ENCODE results near the gene MKRN1. TPM values are rescaled to one million over a fixed set of nuclear protein-coding genes. Genes with fewer than 3 reads are reported as not detected.
"Not testable (repeated sequence)": the region's sequence is repeated elsewhere in the genome, so short reads cannot be mapped to it uniquely, and the experiment has no call there.

MKRN1 gene, protein sequence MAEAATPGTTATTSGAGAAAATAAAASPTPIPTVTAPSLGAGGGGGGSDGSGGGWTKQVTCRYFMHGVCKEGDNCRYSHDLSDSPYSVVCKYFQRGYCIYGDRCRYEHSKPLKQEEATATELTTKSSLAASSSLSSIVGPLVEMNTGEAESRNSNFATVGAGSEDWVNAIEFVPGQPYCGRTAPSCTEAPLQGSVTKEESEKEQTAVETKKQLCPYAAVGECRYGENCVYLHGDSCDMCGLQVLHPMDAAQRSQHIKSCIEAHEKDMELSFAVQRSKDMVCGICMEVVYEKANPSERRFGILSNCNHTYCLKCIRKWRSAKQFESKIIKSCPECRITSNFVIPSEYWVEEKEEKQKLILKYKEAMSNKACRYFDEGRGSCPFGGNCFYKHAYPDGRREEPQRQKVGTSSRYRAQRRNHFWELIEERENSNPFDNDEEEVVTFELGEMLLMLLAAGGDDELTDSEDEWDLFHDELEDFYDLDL
- 43.3 and 48.1 TPM in 2 replicates for total RNA-seq (2014; rRNA removed; shearing (Covaris generic))
- 44.0 and 50.1 TPM in 2 replicates for polyA plus RNA-seq (2015; cell fraction: cytosol; rRNA removed)
- 70.2 and 74.3 TPM in 2 replicates for polyA plus RNA-seq (2015; cell fraction: nucleus; rRNA removed)

DNA sequence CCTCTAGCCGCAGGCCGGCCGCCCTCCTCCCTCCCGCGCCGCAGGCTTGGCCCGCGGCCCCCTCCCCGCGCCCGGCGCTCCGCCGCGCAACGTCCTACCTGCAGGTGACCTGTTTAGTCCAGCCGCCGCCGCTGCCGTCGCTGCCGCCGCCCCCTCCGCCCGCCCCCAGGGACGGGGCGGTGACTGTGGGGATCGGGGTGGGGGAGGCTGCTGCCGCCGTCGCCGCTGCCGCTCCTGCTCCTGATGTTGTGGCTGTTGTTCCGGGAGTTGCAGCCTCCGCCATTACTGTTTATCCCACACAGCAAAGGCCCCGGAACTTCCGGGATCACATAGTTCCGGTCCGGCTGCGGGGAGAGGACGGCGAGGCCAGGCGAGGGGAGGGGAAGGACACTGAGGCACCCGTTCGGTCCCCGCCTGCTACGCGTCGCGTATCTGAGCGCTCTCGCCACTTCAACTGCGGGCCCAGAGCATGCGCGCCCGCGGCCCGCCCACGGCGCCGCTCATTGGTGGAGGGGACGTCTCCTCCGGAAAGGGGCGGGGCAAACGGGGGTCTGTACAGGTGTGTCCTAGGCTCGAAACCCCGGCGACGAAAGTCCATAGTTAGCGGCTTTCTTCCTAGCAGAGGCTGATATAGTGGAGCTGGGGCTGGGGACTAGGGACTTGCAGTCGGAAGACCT is at the start of gene MKRN1:
TSS of gene MKRN1 (minus strand) at position 444 of the 677 bp plus-strand sequence. CDS start at position 283, 161 bp downstream.
- DNase-seq (ENCODE audit: low read depth): peak; percentile 91

DNA sequence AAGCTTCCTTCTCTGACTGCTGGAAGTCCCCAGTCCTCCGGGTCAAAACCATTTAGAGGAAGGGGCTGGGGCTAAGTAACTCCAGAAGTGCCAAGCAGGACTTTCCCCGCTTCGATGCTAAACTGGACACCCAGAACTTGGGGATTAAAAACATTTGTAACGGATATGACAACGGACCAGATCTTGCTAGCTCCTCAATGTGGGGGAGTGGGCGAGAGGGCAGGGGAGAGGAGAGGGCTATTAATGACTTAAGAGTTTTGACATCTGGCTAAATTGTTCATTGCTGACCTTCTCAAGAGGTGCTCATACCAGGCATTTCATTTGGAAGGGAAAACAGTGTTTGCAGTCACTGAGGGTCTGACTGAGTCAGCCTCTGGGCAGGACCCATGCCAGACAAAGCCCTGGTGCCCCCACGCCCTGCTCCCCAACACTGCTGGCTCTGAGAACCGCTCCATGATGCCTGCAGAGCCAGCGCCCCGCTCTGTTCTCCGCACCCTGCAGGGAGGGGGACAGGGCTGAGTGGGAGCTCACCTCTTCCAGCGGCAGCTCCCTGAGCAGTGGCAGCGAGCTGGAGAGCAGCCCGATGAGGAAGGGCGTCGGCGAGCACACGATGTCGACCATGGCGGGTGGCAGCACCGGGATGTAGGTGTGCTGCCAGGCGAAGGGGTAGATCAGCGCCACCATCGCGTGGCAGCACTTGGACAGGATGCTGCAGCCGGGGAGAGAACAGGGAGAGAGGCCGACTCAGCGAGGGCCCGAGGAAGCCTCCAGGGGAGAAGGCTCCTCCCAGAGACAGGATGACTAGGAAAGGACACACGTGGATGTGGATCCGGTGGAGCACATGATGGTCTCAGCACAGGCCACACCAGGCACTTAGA is 47.7 kb upstream of the MKRN1 start:
- peak; percentile 30 for DNase-seq (ENCODE audit: low read depth)

DNA sequence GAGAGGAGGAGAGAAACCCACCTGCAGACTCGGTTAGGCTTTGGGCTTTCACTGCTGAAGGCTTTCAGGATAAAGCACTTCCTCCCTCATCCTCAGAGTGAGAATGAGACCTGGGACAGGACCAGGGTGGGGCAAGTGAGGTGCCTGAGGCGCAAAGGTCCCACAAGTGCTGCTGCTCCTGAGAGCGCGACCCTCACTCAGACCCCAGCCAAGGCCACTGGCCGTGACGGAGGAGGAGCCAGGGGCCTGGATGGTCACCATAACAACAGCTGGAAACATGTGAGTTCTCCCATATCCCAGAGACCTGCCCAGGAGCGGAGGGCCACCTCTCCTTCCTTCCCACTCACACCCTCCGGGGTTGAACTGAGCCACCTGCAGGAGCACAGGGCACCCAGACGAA is 46.9 kb upstream of the MKRN1 start:
- DNase-seq (ENCODE audit: low read depth): no peak

DNA sequence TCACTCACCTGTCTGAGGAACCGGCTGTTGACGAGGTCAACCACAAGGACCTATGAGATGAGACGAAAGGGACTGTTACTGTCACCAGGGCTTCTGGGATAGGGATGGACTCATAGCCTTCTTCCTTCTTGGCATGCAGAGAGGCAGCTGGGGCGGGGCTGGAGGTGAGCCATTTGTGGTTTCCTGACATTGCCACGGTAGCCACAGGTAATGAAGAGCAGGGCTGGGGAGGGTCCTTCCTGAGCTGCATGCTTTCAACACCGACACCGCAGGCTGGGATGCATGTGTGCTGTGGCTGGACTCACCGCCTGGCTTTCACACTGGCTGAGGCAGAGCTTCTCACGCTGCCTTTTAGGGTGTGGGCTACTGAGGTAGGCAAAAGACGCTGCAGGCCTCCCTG is 46.4 kb upstream of the MKRN1 start:
- DNase-seq (ENCODE audit: low read depth): peak; percentile 87

DNA sequence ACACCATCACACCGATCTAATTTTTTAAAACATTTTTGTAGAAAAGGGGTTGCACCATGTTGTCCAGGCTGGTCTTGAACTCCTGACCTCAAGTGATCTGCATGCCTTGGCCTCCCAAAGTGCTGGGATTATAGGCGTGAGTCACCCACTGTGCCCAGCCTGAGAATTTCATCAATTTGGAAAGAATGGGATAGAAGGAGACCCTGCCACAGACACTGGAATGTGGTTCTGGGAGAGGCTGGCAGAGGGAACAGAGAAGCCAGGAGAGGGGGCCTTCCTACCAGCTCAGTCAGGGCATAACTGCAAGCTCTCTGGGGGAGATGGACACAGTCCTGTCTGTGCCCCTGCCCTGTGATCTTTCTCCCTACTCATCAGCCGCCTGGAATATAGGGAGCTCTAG is 42.1 kb upstream of the MKRN1 start:
- peak; percentile 43 for DNase-seq (ENCODE audit: low read depth)

DNA sequence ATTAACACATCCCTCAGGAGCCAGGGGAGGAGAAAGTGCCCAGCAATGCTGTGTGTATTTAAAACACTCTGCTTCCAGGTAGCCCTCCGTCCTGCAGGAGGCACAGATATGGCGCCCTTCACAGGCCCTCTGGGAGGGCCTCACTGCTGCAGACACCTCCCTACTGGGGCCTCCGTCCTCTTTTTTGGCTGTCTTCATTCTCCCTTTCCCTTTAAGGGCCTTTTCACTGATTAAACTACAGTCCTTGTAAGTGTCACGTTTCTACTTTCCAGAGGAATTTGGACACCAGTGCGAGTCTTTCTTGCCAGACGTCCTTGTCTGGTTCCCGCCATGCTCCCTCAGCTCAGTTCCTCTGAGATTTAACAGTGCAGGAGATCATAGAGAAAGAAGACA is 39.7 kb upstream of the MKRN1 start:
- DNase-seq (ENCODE audit: low read depth): no peak

DNA sequence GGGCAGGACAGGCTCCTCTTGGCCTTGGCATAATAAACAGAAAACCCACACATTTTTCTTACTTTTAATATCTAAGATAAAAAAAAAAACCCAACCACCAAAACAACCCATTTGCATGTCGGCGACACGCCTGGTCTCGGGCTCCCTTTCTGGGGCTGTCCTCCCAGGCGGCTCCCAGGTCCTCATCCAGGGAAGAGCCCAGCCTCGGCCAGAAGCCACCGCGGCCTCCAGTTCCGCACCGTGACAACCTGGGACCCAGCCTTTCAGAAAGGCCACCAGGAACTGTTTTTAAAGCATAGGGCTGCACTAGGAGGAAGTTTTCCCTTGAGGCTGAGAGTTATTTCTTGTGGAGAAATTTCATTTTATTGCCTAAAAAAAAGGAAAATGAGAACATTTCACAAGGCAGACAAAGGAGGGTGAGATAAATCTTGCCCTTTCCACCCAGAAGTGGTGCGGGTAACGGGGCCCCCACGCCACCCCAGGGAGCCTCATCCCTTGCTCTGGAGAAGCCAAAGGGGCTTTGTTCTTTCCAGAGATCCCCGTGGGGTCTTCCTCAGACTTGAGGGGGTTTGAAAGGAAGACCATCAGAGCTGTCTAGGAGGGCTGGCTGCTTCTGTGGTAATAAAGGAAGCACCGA is 39.2 kb upstream of the MKRN1 start:
- no peak for DNase-seq (ENCODE audit: low read depth)

DNA sequence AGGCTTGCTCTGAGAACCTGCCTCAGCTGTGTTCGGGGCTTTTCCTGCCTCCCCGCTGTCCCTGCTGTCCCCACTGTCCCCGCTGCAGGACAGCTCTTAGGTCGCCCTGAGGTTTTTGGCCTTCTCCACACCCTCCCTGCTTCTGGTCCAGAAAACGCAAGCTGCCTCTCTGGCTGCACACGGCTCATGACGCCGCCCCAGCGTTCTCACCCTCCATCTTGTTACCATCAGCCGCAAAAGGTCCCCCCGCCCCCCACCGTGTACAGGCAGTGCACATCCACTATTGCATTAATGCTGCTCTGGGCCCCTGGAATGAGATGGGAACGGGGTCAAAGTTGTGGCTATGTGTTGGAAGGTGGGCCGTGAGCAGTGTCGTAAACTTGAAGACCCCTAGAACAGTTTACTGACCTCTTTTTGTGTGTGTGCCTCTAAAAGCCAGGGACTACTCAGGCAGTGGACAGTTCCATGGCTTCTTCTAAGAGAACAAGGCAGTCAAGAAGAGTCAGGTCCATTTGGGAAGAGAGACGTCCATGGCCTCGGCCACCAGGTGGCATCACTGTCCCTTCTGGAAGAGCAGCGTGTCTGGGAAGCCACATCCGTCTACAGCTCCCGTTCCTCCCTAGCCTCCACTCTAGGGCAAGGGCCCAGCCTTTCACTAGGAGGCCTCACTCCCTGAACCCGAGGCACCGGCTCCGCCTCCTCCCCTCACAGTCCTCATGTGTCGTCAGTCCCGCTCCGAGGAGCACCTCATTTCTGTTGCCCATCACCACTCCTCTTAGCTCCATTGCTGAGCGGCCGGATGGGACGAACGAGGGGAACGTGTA is 38.5 kb upstream of the MKRN1 start:
- peak; percentile 90 for DNase-seq (ENCODE audit: low read depth)

DNA sequence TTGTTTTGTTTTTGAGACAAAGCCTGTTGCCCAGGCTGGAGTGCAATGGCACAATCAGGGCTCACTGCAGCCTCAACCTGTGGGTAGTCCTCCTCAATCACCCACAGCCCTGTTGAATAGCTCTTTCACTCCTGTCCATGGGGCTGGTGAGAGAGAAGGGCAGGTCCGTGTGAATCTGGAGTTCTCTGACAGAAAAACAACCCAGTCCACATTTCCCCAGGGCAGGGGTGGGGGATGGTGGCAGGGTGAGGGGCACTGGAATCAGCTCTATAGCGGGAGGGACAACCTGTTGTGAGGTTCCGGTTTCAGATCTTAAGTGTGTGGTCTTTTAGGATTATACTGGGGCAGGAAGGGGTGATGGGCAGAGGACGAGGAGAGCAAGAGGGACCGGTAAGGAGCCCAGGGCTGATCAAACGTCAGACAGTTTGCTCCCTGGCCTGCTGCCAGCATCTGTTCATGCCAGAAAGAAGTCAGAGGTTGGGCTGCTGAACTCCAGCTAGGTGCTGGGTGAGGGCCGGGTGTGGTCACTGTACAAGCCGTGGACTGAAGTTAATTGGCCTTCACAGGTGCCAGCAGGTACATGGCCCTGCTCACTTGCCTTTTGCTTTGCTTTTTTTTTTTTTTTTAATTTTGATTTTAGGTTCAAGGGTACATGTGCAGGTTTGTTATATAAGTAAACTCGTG is 33.2 kb upstream of the MKRN1 start:
- no peak for DNase-seq (ENCODE audit: low read depth)

DNA sequence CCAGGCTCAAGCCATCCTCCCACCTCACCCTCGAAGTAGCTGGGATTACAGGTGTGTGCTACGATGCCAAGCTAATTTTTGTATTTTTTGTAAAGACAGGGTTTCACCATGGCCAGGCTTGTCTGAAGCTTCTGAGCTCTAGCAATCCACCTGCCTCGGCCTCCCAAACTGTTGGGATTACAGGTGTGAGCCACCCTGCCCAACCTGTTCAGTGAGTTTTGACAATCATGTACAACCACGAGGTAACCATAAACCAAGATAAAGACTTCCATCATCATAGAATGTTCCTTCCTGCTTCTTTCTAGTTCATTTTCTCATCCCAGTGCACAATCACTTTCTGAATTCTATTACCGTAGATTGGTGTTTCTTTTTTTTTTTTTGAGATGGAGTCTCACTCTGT is 30.5 kb upstream of the MKRN1 start:
- no peak for DNase-seq (ENCODE audit: low read depth)

DNA sequence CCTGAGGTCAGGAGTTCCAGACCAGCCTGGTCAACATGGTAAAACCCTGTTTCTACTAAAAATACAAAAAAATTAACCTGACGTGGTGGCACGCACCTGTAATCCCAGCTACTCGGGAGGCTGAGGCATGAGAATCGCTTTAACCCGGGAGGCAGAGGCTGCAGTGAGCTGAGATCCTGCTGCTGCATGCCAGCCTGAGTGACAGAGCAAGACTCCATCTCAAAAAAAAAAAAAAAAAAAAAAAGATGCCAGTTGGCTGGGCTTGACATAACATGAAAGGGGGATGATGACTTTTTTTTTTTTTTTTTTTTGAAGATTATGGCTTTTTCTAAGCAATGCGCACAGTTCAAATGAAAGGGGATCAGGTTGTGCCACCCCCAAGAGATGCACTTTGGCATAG is 28.3 kb upstream of the MKRN1 start:
- DNase-seq (ENCODE audit: low read depth): not testable (repeated sequence)

DNA sequence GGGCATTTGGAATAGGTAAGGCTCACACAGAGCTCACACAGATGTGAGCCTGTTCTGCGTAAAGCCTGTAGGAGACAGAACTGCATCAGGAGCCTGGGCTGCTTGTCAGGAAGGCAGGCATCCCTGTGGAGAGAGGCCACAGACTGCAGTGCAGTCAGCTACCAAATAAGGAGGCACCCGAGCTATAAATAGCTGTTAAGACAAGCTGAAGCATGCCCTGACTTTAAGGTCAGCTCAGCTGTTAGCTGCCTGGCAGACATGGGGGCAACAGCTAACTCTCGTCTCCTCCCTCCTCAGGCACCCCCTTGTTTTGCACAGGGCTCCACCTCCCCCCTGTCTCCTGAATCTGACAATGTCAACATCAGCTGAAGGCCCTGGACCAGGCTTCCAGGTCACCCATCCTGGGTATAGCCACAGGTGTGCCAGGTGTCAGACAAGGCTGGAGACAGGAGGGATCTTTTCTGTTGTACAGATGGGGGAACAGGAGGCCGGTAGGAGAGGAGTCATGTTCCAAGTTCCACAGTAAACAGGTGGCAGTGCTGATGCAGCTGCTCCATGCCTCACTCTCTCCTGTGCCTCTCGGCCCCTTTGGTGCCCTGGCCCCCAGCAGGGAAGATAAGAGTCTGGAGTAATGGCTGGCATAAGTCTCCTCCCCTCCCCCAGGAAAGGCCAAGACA is 27.6 kb upstream of the MKRN1 start:
- peak; percentile 42 for DNase-seq (ENCODE audit: low read depth)

DNA sequence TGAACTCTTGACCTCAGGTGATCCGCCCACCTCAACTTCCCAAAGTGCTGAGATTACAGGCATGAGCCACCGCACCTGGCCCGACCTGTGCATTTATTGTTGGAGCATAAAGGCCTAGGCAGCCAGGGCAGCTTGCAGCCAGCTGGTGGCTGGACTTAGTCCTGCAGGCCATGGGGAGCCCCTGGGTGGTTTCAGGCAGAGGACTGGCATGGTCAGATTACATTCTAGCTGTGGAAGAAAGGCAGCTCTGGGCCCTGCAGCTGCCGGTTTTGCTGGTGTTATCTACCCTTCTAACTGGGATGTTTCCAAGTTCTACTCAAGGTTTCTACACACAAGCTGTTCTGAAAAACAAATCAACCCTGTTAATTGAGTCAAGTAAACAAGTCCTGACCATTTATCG is 22.7 kb upstream of the MKRN1 start:
- no peak for DNase-seq (ENCODE audit: low read depth)

DNA sequence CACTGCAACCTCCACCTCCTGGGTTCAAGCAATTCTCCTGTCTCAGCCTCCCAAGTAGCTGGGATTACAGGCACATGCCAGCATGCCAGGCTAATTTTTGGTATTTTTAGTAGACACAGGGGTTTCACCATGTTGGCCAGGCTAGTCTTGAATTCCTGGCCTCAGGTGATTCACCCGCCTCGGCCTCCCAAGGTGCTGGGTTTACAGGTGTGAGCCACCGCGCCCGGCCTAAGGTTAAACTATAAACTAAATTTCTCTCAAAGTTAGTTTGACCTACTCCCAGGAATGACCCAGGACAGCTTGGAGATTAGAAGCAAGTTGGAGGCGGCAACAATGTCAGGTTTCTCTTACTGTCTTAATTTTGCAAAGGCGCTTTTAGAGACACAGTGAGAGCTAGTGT is 18.5 kb upstream of the MKRN1 start:
- not testable (repeated sequence) for DNase-seq (ENCODE audit: low read depth)

DNA sequence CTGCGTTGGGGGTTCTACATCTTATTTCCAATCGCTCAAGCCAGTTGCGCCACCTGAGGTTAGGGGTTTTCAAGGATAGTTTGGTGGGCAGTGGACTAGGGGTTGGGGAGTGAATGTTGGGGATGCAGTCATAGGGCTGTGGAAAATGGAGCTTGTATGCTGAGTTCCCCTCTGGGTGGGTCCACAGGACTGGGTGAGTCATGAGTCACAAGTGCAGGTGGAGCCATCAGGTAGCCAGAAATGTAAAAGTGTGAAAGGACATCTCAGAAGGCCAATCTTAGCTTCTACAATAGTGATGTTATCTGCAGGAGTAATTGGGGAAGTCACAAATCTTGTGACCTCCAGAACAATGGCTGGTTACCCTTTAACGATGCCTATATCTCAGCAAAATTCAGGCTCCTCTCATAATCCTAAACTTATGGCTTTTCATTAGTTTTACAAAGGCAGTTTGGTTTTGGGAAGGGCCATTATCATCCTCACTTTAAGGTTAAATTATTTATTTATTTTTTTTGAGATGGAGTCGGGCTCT is 18.0 kb upstream of the MKRN1 start:
- no peak for DNase-seq (ENCODE audit: low read depth)

DNA sequence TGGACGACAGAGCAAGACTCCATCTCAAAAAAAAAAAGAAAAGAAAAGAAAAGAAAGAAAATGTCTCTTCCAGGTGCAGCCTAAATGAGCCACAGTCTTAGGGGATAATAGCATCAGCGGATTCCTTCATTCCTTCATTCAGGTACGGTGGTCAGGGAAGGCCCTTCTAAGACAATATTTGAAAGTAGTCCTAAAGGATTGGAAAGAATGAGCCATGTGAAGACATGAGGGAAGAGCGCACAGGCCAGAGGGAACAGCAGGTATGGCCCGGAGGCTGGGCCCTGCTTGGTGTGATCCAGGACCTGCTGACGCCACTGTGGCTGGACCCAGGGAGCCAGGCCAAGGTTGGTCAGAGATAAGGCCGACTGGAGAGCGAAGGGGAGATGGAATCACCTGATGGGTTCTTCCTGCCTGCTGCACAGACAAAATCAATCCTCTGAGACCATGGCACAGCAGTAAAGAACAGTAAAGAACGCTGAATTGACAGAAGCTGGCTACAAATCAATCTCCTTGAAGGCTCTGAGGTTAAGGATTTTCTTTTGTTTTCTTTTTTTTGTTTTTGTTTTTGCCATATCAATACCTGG is 16.3 kb upstream of the MKRN1 start:
- no peak for DNase-seq (ENCODE audit: low read depth)

DNA sequence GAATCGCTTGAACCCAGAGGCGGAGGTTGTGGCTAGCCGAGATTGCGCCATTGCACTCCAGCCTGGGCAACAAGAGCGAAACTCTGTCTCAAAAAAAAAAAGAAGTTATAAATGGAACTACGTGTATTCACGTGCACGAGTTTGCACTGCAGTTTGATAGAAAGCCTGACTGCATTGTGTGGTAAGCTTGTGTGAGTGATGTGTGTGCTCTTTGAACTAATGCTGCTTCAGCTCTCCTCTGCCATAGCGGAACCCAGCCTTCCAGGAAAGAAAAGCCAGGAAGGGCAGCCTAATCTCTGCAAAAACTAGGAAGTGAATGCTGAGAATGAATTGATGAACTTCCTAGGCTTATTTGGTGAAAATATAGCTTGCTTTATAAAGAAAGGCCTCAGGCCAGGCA is 15.6 kb upstream of the MKRN1 start:
- no peak for DNase-seq (ENCODE audit: low read depth)

DNA sequence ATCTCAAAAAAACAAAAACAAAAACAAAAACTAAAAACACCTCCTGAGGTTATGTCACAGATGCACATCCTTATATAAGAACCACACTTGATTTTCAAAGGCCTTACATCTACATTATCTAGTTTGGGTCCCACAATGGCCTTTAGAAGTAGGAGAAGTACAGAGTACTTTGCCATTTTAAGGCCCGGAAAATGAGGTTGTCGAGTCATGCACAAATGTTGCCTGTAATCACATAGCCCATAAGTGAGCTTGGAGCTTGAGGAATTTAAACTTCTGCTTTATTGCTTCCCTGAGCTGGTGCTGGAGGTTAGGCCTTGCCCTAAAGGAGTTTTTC is 9.7 kb upstream of the MKRN1 start:
- no peak for DNase-seq (ENCODE audit: low read depth)

Data from HT1080 (cell line).